ENCODE measurements around the gene ARHGAP25.

The ARHGAP25 gene

DNA sequence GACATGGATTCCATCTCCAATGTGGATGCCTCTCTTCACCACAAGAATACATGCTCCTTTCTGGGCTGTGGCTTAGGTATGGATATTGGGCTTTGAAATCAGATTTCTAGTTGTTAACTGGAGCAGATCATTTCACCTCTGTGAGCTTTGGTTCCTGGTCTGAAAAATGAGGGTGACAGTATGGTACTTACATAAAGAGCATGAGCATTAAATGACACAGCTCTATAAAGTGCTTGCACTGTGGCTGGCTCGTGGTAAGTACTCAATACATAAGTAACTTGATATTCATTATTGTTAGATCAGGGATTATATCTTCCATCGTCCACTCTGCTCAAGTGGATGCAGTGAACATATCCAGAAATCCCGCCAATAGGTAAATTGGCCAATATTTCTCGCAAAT lies 33.4 kb downstream of the ARHGAP25 start:
- DNase-seq = no peak

DNA sequence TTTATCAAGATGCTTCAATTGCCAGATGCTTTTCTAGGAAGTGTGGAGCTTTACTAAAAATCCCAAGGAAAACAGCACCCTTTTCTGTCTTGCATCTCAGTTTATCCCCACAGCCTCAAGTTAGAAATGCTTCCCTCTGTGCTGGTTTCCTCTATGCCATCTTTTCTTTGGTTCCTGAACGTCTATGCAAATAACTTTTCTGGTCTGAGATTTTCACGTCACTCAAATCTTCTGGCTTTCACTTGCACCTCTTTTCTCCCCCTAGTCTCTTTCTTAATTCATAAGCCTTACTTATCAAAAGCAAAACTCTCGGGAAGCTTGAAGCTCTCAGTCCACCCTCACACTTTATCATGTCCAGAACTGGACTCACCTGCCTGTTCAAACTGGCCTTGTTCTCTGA lies 33.9 kb downstream of the ARHGAP25 start:
- no peak for DNase-seq

DNA sequence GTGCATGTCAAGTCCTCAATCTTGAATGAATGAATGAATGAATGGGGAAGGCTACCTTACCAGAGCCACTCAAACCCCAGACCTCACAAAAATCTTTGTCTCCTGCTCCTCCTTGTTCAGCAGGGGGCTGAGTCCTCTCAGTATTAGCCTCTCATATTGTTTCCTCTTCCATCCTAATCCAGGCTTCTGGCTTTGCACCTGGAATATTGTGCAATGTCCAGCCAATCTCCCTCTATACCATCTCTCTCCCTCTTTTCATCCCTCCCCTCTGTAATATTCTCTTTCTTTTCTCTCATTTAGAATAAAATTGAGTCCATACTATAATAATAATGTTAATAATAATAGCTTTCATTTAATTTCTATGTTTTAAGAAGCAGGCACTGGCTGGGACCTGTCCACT lies 34.3 kb downstream of the ARHGAP25 start:
- DNase-seq = no peak

GRCh38 chr2:68769586-68770270 lies 35.1 kb downstream of the ARHGAP25 start:
- peak; percentile 27 for DNase-seq

DNA sequence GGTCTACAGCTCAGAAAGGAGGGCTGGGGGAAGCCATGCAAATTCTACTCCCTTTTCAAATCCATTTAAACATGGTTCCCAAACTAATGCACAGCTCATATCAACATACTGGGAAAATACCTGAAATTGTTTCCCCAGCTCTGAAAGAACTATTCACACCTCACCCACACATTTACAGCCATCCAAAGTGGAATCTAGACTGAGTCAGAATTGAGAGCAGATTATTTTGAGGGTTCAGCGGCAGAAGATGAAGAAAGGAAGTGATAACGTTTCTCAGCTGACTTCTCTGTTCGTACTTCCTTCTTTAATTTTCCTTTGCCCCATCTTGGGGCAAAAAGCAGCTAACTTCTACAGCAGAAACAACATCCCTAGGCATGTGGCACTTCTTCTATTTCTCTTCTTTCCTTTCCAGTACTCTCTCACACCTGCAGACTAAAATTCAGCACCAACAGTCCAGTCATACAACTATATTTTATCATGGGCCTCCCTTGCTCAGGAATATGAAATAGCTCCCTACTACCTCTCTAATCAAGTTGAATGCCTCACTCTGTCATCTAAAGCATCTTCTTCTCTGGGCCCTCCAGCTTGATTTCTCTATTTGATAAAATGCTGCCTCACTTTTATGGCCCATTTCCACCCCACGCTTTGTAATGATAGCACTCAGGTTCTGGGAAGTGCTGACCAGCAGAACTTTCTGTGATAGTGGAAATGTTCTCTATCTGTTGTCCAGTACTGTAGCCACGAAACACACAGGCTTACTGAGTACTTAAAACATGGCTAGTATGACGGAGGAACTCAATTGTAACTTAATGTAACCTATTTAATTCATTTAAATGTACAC lies 35.9 kb downstream of the ARHGAP25 start:
- DNase-seq = no peak

- no peak for DNase-seq
Measured at GRCh38 chr2:68771211-68771751, 36.7 kb downstream of the ARHGAP25 start.

- no peak for DNase-seq
Measured at GRCh38 chr2:68772109-68772508, 37.5 kb downstream of the ARHGAP25 start.

- DNase-seq = no peak
Measured at GRCh38 chr2:68774569-68775271, 40.1 kb downstream of the ARHGAP25 start.

DNA sequence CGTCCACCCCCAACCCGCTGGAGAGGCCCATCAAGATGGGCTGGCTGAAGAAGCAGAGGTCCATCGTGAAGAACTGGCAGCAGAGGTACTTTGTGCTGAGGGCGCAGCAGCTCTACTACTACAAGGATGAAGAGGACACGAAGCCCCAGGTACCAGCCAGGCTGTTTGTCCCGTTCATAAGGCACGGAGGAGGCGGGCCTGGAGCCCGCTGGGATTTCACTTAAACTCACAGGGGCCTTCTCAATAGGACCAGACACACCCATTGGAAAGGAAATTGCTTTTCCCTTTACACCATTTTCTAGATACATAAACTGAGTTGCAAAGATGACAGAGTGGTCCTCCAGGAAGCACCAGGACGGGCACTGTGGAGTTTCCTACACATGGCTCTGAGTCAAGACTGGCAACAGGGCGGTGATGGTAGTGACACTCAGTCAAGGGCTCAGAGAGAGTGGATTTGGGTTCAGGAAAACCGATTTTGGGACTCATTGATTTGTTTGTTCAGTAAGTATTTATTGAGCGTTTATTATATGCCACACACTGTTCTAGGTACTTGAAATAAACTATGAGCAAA lies 40.7 kb downstream of the ARHGAP25 start:
- DNase-seq = no peak

DNA sequence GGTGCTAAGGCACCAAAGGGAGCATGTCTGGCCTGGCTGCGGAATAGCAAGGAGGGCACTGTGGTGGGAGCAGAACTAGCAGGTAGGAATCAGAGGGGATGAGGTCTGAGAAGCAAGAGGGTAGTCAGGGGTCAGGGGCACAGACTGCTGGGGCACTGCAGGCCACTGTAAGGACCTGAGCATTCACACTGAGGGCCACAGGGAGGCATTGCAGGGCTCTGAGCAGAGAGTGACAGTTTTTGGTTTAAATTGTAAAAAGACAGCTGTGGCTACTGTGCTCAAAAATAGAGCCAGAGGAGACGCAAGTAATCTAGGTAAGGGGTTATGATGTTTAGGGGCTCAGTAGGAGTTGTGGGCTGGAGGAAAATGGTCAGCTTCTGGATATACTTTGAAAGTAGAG lies 41.5 kb downstream of the ARHGAP25 start:
- DNase-seq = no peak

DNA sequence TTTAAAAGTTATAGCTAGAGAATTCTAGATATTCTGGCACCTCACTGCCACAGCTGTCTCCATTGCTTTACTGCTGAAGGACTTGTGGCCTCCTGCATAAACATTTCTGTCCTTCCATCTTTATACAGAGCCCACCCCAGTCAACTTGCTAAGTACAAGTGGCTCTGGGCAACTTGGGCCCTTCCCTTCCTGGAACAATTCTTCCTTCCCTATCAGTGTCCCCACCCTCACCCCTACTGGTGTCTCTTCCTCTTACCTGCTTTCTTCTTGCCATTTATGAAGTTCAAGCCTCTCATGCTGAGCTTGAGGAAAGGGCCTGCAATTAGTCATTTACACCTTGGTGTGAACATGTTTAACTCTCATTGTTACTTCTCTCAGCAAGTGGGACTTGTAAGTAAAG lies 45.0 kb downstream of the ARHGAP25 start:
- no peak for DNase-seq

GRCh38 chr2:68784188-68784587 lies 49.6 kb downstream of the ARHGAP25 start:
- DNase-seq = no peak

GRCh38 chr2:68784915-68785314 lies 50.3 kb downstream of the ARHGAP25 start:
- no peak for DNase-seq

- DNase-seq = no peak
Measured at GRCh38 chr2:68787356-68787755, 52.7 kb downstream of the ARHGAP25 start.

- no peak for DNase-seq
Measured at GRCh38 chr2:68789603-68790002, 55.0 kb downstream of the ARHGAP25 start.

DNA sequence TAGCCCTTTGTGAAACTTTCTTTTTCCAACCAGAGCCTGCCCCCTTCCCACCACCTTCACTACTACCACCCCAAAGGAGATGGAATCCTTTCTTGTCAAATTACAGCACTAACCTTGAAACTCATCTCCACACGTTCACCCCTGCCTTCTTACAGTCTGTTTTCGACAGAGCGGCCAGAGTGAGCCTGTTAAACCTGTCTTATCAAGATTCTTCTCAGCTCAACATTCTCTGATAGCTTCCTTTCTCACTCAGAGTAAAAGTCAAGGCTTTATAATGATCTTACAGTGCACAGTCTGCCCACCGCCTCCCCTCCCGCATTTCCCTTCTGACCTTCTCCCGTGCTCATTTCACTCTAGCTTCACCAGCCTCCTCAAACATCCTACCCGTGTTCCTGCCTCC lies 56.0 kb downstream of the ARHGAP25 start:
- DNase-seq = no peak

- DNase-seq = no peak
Measured at GRCh38 chr2:68791914-68792313, 57.3 kb downstream of the ARHGAP25 start.

DNA sequence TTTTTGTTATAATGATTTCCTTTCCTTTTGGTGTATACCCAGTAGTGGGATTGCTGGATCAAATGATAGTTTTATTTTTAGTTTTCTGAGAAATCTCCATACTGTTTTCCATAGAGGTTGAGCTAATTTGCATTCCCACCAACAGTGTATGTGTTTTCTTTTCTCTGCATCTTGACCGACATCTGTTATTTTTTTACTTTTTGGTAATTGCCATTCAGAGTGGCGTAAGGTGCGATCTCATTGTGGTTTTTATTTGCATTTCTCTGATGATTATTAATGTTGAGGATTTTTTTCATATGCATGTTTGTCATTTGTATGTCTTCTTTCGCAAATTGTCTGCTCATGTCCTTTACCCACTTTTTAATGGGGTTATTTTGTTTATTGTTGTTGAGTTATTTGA lies 58.1 kb downstream of the ARHGAP25 start:
- no peak for DNase-seq

DNA sequence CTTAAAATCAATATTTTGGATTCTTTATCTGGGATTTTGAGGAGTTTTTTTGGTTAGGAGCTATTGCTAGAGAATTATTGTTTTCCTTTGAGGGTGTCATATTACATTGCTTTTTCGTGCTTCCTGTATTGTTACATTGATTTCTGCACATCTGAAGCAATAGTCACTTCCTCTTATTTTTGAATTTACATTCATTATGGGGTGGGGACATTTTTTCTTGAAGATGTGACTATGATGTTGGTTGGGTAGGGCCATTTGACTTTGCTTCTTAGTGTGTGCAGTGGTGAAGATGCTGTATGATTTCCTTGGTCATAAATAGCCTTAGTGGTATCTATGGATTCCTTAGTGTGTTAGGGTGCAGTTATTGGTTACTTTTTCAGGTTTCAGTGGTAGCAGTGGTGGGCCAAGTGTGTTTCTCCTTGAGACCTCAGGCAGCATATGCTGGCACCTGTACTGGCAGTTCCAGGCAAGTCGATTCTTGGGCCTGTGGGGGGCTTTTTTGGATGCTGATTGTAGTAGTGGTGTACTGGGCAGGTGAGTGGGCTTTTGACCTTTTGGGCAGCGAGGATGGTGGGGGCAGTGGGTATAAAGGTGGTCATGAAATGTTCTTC lies 61.8 kb downstream of the ARHGAP25 start:
- no peak for DNase-seq

- no peak for DNase-seq
Measured at GRCh38 chr2:68798569-68798968, 64.0 kb downstream of the ARHGAP25 start.

DNA sequence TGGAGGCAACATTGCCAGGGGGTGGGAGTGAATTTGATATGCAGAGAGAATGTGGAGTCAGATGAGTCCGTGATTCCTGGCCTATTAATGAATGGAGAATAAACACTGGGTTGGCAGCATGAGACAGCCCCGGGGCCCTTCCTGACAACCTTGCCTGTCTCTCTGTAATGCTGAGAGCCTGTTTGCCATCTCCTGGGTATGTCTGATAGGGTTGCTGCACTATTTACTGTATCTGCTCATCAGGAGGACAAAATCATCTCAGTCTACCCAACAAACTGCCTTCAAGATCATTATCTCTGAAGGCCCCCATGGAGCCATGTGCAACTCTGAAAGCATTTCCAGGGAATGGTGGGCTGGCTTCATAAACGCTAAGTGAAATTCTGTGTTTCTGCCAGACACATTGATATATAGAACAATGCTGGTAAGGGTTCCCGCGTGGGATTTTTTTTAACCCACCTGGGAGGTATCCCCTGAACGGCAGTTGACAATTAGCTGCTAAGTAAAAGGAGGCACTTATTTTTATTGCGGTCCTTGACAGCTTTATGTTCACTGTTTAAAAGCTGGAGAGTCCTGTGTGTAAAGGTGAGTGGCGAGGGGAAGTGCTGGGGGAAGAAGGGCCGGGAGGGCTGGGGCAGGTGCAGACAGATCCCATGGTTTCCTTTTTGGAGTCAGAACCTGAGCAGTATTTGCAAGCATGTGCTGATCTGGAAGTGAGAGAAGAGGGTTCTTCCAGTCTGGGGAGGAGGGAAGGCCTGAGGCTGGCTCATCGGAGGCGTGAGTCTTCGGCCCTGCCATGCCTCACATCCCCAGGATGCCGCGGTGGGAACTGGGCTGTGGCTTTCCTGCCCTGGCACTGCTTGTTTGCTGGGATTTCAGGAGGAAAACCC lies 64.8 kb downstream of the ARHGAP25 start:
- no peak for DNase-seq
